HG02798 (cell line): Measurements from ENCODE around the gene EPS8.
A peak's percentile ranks its signal among the peaks of the same experiment; 100 is the strongest.

Experiments
- ATAC-seq: cut with Tn5 transposase; IDR thresholded peaks from one replicate; pipeline ENCODE4 v1.9.1; 2021; ENCODE audit warnings: mild to moderate bottlenecking; ENCODE audit not compliant: unreplicated experiment, poor library complexity

The EPS8 gene

DNA sequence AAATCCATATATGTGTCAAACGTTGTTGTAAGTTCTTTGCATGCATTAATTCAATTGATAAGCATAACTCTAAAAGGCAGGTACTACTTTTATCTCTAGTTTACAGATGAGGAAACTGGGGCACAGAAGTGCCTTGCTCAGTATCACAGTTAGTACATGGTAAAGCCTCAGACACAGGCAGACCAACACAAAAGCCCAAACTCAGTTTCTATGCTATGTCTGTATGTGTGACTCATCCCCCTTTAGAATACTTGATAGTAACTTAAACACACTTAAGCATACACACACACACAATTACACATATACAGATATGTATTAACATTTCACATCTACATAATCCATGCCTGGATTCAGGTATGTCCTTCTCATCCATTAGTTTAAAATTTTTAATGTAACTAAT, 88.0 kb downstream of the EPS8 start:
- no peak for ATAC-seq

GRCh38 chr12:15700595-15700994, 88.6 kb downstream of the EPS8 start:
- ATAC-seq, result peak; percentile 45

- ATAC-seq, result no peak
Measured at GRCh38 chr12:15699886-15700285, 89.3 kb downstream of the EPS8 start.

DNA sequence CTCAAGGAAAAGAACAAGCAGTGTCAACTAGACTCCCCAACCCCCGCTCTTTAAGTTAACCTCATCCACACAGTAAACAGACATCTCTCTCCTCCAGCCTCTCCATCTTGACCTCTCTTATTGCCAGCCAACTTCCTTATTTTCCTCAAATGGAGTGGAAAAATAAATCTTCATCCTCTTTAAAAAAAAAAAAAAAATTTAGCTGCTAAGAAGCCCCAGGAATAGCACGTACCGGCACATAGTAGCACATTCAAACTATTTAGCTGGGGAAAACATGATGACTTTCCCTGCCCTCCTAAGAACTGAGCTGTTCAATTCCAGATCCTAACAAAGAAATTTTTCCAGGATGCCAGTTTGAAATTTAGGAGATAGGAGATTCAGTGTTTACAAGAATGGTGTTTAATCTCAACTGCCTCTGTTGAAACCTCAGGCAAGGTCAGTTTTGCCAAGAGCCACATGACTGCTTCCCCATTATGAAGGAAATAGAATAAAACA, 90.8 kb downstream of the EPS8 start:
- no peak for ATAC-seq

GRCh38 chr12:15697201-15697600, 92.0 kb downstream of the EPS8 start:
- ATAC-seq, result no peak

- no peak for ATAC-seq
Measured at GRCh38 chr12:15693228-15693911, 95.8 kb downstream of the EPS8 start.

DNA sequence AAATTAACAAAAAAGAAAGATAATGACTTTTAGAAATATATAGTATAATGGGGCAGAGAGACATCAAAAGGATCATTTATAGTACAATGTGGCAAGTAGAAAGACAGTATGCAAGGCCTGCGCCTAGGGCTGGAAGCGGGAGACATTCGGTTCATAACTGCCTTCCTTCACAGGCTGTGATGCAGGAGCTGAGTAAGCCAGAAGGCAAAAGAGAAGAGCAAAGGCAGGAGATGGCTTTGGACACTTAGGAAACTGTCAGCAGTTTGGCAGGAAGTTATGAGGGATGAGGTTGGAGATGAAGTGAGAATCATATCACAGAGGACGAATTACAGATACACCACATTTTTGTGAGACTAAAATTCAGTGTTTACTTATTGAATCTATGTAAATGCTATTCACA, 97.8 kb downstream of the EPS8 start:
- no peak for ATAC-seq

DNA sequence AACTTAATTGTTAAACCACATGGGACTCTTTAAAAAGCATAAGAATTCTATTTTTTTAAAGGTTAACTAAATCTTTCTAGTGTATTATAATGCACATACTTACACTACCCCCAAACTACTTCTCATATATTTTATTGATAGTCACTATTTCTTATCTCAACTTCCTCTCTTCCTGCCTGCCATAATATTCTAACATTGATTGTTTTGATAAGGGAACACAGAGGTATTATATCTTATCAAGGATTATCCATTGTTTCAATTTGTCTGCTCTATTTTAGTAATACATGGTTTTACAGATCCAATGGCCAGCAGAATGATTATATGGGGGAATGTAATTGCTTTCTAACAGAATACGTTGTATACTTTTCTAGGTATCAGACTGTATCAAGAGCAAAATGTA, 98.9 kb downstream of the EPS8 start:
- ATAC-seq, result no peak

DNA sequence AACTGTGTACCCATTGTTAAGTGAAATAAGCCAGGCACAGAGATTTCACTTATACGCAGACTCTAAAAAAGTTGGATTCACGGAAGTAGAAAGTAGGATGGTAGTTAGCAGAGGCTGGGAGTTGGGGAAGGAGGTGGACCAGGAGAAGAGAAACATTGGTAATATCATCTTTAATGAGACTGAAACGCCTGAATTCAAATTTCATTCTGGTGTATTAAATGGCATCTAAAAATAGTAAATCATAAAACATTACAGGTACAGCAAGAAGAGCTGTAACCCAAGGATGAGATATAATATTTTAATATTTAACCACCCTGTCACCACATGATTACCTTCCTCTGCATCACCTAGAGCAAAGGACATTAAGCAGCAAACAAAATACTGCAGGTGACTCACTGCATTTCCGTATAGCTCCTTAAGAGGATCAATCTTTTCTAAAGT, 99.4 kb downstream of the EPS8 start:
- no peak for ATAC-seq

- ATAC-seq, result no peak
Measured at GRCh38 chr12:15688838-15689625, 100.2 kb downstream of the EPS8 start.

- peak; percentile 63 for ATAC-seq
Measured at GRCh38 chr12:15688202-15688736, 100.9 kb downstream of the EPS8 start.

DNA sequence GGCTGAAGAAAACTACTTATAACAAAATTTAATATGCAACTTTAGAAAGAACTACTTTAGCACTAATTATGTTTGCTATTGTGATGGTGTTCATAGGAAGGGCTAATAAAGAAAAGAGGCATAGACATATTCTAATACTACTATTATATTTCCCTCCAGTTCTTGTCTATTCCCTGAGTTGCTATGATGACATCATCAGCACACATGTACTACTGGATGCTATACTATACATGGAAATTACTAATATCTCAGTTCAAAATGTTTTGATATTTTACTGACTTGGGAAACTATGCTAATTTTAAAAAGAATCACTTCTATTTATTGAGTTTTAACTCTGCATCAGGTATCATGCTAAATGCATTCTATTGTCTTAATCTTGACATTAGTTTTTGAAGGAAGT, 101.6 kb downstream of the EPS8 start:
- no peak for ATAC-seq

- no peak for ATAC-seq
Measured at GRCh38 chr12:15684896-15685658, 104.1 kb downstream of the EPS8 start.

DNA sequence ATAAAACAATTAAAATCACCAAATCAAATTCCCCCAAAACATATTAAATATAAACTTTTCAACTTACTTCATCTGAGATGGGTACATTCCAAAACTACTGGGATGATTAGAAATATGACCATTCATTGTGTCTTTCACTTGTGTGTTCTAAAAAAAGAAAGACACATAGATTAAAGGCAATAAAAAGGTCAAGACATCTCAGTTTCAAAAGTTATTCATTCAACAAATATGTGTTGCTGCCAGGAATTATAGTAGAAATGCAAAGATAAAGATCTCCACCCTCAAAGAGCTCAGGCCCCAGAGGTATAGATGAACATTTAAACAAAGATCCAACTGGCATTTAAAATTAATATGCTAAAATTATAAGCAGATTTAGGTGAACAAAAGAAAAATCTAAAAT, 106.4 kb downstream of the EPS8 start:
- no peak for ATAC-seq

DNA sequence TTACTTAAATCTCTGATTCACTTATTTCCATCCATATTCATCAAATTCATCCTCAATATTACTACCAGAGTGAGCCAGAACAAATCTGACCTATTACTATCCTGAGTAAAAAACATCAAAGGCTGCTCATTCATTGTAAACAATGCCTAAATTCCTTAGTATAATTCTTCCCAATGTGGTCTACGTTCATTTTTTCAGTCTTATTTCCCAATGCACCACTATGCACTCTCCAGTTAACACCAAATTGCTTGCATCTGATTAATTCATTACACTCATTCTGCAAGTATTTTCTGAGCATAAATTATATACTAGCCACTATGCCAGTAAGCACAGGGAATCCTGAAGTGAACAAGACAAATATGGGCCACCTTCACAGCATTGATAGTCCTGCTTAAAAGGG, 110.0 kb downstream of the EPS8 start:
- ATAC-seq, result no peak

DNA sequence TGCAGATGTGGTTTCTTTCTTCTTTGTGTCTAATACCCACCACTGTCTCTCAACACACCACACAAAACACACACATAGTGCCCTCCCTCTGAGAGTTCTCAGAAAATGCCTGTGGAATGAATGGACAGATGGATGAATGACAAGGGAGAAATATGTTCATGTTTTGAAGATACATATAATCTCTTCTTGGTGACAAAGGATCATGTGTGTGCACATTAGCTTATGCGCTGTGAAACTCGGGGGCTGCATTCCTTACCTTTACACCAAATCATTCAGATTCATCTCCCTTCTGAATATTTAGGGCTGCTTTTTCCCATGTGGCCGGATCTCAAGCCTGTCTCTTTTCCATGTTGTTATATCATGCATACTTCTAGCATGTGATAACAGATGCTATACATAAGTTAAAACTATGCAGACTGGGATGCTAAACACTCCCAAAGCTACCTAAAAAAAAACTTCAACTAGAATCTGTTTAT, 111.4 kb downstream of the EPS8 start:
- ATAC-seq, result no peak

DNA sequence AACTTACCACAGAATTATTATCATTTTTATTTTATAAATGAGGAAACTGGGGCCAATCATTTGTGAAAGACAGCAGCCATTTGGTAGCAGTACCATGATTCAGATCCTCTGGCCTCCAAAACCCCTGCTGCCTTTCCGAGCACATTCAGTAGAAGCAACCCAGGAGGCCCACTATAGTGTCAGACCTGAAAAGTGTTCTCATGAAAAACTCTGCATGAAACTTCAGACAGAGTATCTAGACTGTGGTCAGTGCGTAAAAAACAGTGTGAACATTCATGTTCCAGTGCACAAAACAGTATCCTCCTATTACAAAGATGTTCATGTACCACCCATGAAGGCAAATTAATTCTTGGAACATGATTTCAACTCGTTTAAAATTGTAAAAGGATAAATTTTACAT, 112.0 kb downstream of the EPS8 start:
- no peak for ATAC-seq

- ATAC-seq, result no peak
Measured at GRCh38 chr12:15672671-15673270, 116.4 kb downstream of the EPS8 start.

GRCh38 chr12:15670756-15671155, 118.4 kb downstream of the EPS8 start:
- ATAC-seq, result no peak

DNA sequence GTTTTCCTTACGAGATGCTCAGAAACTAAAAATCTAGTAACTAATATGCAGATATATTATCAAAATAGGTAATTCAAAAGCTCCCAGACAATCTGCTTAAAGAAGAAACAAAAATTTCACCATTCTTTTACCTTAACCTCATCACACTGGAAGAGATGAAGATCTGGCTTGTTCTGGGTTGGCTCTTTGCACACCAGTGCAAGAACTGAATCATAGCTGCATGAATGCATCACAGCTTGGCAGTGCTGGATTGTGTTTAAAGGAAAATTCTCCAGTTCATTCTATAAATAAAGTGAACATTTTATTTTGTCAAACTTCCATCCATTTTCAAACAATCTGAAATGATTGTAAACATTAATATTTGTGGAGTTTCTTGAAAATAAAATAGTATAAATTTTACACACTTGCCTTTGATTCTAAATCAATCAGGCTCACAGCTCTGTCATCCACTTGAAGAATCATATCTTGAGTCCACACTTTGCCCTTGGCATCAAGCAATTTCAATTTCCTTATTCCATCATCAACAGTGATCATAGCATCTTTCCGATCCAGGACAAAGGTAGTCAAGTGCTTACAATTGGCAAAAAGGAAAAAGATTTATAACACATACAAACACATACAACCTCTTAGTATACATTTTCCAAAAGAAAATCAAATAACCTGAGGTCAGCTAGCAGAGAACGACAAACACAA, 119.8 kb downstream of the EPS8 start:
- ATAC-seq, result no peak
